ENCODE measurements around the gene ARHGAP24. TPM values are rescaled to one million over a fixed set of nuclear protein-coding genes. Genes with fewer than 3 reads are reported as not detected.

Gene ARHGAP24
- total RNA-seq, 2 experiments from 2014 or later, result 0.30 to 0.53 TPM

- no peaks in the 10 kb centered on the region for H3K27me3 Mint-ChIP-seq
- TF ChIP-seq CTCF (IDR thresholded peaks at IDR 0.05), result no peak
- ATAC-seq (ENCODE audit: poor library complexity), result no peak
- CTCF ChIA-PET, result no interaction called here
- Histone ChIP-seq H3K36me3 (ENCODE audit: insufficient read depth, low read length) (no peaks in the 10 kb centered on the region), H3K27ac (ENCODE audit: low read depth in 1 of 2, low read length in 2 of 2) (no peak overlapping the region), H3K4me3 (ENCODE audit: low read length) (no peak overlapping the region), H3K4me1 (ENCODE audit: insufficient read depth, low read length) (no peaks in the 10 kb centered on the region), H3K27me3 (ENCODE audit: control insufficient read depth in 1 of 2, insufficient read depth in 2 of 2, low read length in 2 of 2) (no peaks in the 10 kb centered on the region), H3K9me3 (ENCODE audit: control insufficient read depth in 1 of 2, insufficient read depth in 1 of 2, low read length in 2 of 2) (no peaks in the 10 kb centered on the region)
- DNase-seq, result no peak
- H3K9me3 Mint-ChIP-seq, result no peaks in the 10 kb centered on the region
- no peak overlapping the region for H3K27ac Mint-ChIP-seq
- H3K36me3 Mint-ChIP-seq (ENCODE audit: low read depth), result no peaks in the 10 kb centered on the region
- no peaks in the 10 kb centered on the region for H3K4me1 Mint-ChIP-seq (ENCODE audit: low read depth)
- POLR2A ChIA-PET, result no interaction called here
- intact Hi-C loops (cut with DNase I, micrococcal nuclease), result no loop called here
- H3K4me3 Mint-ChIP-seq, result no peak overlapping the region
These were observed 247.5 kb downstream of the ARHGAP24 start for GRCh38 chr4:85722401-85722800.

- H3K9me3 ChIP-seq (ENCODE audit: control insufficient read depth in 1 of 2, insufficient read depth in 1 of 2, low read length in 2 of 2), result no peaks in the 10 kb centered on the region
- DNase-seq (no peak), ATAC-seq (ENCODE audit: poor library complexity) (no peak)
- Mint-ChIP-seq H3K27me3 (no peaks in the 10 kb centered on the region), H3K4me1 (ENCODE audit: low read depth) (no peaks in the 10 kb centered on the region), H3K27ac (no peak overlapping the region), H3K9me3 (no peaks in the 10 kb centered on the region), H3K4me3 (no peak overlapping the region), H3K36me3 (ENCODE audit: low read depth) (no peaks in the 10 kb centered on the region)
- H3K36me3 ChIP-seq (ENCODE audit: insufficient read depth, low read length), result no peaks in the 10 kb centered on the region
- ChIA-PET CTCF (no interaction called here), POLR2A (no interaction called here)
- intact Hi-C loops (cut with DNase I, micrococcal nuclease), result no loop called here
- no peak for TF ChIP-seq CTCF (IDR thresholded peaks at IDR 0.05)
- H3K27me3 ChIP-seq (ENCODE audit: control insufficient read depth in 1 of 2, insufficient read depth in 2 of 2, low read length in 2 of 2), result no peaks in the 10 kb centered on the region
- no peaks in the 10 kb centered on the region for H3K4me1 ChIP-seq (ENCODE audit: insufficient read depth, low read length)
- no peak overlapping the region for H3K4me3 ChIP-seq (ENCODE audit: low read length)
- H3K27ac ChIP-seq (ENCODE audit: low read depth in 1 of 2, low read length in 2 of 2), result no peak overlapping the region
These were observed 247.9 kb downstream of the ARHGAP24 start for GRCh38 chr4:85722807-85723206.

GRCh38 chr4:85724791-85725563 lies 250.0 kb downstream of the ARHGAP24 start:
- no peak overlapping the region for H3K4me3 Mint-ChIP-seq
- CTCF ChIA-PET, result no interaction called here

More at GRCh38 chr4:85724791-85725563, 250.0 kb downstream of the ARHGAP24 start:
- no peak for ATAC-seq (ENCODE audit: poor library complexity)
- DNase-seq, result no peak
- H3K27ac Mint-ChIP-seq, result no peak overlapping the region
- POLR2A ChIA-PET, result no interaction called here
- Histone ChIP-seq H3K4me3 (ENCODE audit: low read length) (no peak overlapping the region), H3K4me1 (ENCODE audit: insufficient read depth, low read length) (no peaks in the 10 kb centered on the region), H3K9me3 (ENCODE audit: control insufficient read depth in 1 of 2, insufficient read depth in 1 of 2, low read length in 2 of 2) (no peaks in the 10 kb centered on the region), H3K27ac (ENCODE audit: low read depth in 1 of 2, low read length in 2 of 2) (no peak overlapping the region), H3K27me3 (ENCODE audit: control insufficient read depth in 1 of 2, insufficient read depth in 2 of 2, low read length in 2 of 2) (no peaks in the 10 kb centered on the region), H3K36me3 (ENCODE audit: insufficient read depth, low read length) (no peaks in the 10 kb centered on the region)
- H3K9me3 Mint-ChIP-seq, result no peaks in the 10 kb centered on the region
- H3K36me3 Mint-ChIP-seq (ENCODE audit: low read depth), result no peaks in the 10 kb centered on the region
- no peak for TF ChIP-seq CTCF (IDR thresholded peaks at IDR 0.05)
- intact Hi-C loops (cut with DNase I, micrococcal nuclease), result no loop called here
- H3K4me1 Mint-ChIP-seq (ENCODE audit: low read depth), result no peaks in the 10 kb centered on the region
- no peaks in the 10 kb centered on the region for H3K27me3 Mint-ChIP-seq

Measured in CD4-positive, alpha-beta T cell (primary cell).